Measurements from ENCODE around the gene ARHGAP19.
"Not testable (repeated sequence)": the region's sequence is repeated elsewhere in the genome, so short reads cannot be mapped to it uniquely, and the experiment has no call there.

The ARHGAP19 gene

GRCh38 chr10:97321804-97322190 lies 29.4 kb upstream of the ARHGAP19 start:
- in situ Hi-C loops (cut with HindIII; ENCODE audit: low sequenced_read_pairs) = no loop called here

GRCh38 chr10:97321032-97321803 lies 28.8 kb upstream of the ARHGAP19 start:
- in situ Hi-C loops (cut with HindIII; ENCODE audit: low sequenced_read_pairs) = no loop called here

- in situ Hi-C loops (cut with HindIII; ENCODE audit: low sequenced_read_pairs) = no loop called here
These were observed 28.1 kb upstream of the ARHGAP19 start for GRCh38 chr10:97320480-97321031.

GRCh38 chr10:97319671-97320479 lies 27.4 kb upstream of the ARHGAP19 start:
- in situ Hi-C loops (cut with HindIII; ENCODE audit: low sequenced_read_pairs) = no loop called here

- in situ Hi-C loops (cut with HindIII; ENCODE audit: low sequenced_read_pairs) = no loop called here
These were observed 26.6 kb upstream of the ARHGAP19 start, which contains the start of gene FRAT1 for GRCh38 chr10:97318772-97319651. Gene FRAT1, plus strand, starts transcription at chr10:97319271. Its CDS starts 183 bp downstream, at chr10:97319454.

- in situ Hi-C loops (cut with HindIII; ENCODE audit: low sequenced_read_pairs) = no loop called here
These were observed 22.2 kb upstream of the ARHGAP19 start for GRCh38 chr10:97314671-97315070.

GRCh38 chr10:97312897-97313296 lies 20.5 kb upstream of the ARHGAP19 start:
- in situ Hi-C loops (cut with HindIII; ENCODE audit: low sequenced_read_pairs) = no loop called here

GRCh38 chr10:97311111-97311626 lies 18.7 kb upstream of the ARHGAP19 start:
- in situ Hi-C loops (cut with HindIII; ENCODE audit: low sequenced_read_pairs) = no loop called here

GRCh38 chr10:97307866-97308780 lies 15.7 kb upstream of the ARHGAP19 start:
- in situ Hi-C loops (cut with HindIII; ENCODE audit: low sequenced_read_pairs) = no loop called here

- in situ Hi-C loops (cut with HindIII; ENCODE audit: low sequenced_read_pairs) = no loop called here
These were observed 15.0 kb upstream of the ARHGAP19 start for GRCh38 chr10:97307441-97307840.

- in situ Hi-C loops (cut with HindIII; ENCODE audit: low sequenced_read_pairs) = no loop called here
These were observed 9.8 kb upstream of the ARHGAP19 start for GRCh38 chr10:97302088-97302791.

- in situ Hi-C loops (cut with HindIII; ENCODE audit: low sequenced_read_pairs) = no loop called here
These were observed 8.5 kb upstream of the ARHGAP19 start for GRCh38 chr10:97300980-97301379.

- in situ Hi-C loops (cut with HindIII; ENCODE audit: low sequenced_read_pairs) = no loop called here
These were observed 5.8 kb upstream of the ARHGAP19 start for GRCh38 chr10:97298223-97298571.

- in situ Hi-C loops (cut with HindIII; ENCODE audit: low sequenced_read_pairs) = no loop called here
These were observed 5.3 kb upstream of the ARHGAP19 start for GRCh38 chr10:97297556-97298222.

GRCh38 chr10:97292862-97293198 lies 393 bp upstream of the ARHGAP19 start:
- in situ Hi-C loops (cut with HindIII; ENCODE audit: low sequenced_read_pairs) = no loop called here

GRCh38 chr10:97291357-97292096 lies 910 bp downstream of the ARHGAP19 start:
- in situ Hi-C loops (cut with HindIII; ENCODE audit: low sequenced_read_pairs) = no loop called here

GRCh38 chr10:97290576-97291356 lies 1.7 kb downstream of the ARHGAP19 start:
- in situ Hi-C loops (cut with HindIII; ENCODE audit: low sequenced_read_pairs) = not testable (repeated sequence)
